COLO829 (cell line): ENCODE measurements around the gene DTYMK.
"Not testable (repeated sequence)": the region's sequence is repeated elsewhere in the genome, so short reads cannot be mapped to it uniquely, and the experiment has no call there.

Source experiments
- DNase-seq: peaks from one replicate; pipeline ENCODE4 v3.0.0; 2012; ENCODE audit warnings: low spot score

DTYMK gene, protein sequence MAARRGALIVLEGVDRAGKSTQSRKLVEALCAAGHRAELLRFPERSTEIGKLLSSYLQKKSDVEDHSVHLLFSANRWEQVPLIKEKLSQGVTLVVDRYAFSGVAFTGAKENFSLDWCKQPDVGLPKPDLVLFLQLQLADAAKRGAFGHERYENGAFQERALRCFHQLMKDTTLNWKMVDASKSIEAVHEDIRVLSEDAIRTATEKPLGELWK

DNA sequence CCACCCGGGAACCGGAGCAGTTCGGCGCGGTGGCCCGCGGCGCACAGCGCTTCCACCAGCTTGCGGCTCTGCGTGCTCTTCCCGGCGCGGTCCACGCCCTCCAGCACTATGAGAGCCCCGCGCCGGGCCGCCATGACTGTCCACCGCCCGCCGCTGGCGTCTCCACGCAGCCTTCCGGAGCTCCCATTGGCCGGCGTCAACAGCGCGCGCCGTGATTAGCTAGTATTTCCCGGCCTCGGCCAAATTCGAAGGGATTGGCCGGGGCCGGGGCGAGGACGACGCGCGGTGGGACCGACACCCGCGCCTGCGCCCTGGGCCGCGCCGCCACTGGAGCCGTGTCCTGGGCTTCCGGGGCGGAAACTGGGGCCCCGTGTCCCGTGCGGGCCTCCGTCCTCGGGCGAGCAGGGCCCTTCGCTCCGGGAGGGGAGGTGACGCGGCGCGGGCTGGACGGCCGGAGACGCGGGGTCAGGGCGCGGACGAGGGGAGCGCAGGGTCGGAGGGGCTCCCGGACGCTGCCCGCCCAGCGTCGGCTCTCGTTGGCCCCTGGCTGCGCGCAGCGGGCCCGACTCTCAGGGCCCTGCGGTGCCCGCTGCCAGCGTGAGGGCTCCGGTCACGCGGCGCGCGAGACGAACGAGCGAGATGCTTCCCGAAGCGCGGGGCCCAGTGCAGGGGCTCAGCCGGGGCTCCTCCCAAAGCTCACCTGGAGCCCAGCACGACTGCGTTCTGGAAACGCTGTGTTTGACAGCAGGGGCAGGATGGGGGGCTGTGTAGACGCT lies at the start of gene DTYMK:
TSS of gene DTYMK (minus strand) at position 166 of the 776 bp plus-strand sequence. CDS start at position 134, 32 bp downstream.
- peak; percentile 98 for DNase-seq

DNA sequence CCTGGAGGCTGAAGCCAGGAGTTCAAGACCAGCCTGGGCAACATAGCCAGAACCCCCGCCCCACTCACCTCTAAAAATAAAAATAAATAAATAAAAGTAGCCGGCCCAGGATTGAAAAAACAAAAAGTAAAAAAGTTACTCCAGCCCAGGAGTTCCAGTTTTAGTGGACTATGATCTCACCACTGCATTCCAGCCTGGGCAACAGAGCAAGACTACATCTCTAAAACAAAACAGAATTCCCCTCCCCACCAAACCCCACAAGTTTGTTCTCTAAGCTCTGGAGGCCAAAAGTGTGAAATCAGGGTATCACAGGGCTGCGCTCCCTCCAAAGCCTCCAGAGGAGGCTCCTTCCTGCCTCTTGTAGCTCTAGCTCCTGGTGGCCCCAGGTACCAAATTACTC lies 49.5 kb upstream of the DTYMK start:
- no peak for DNase-seq

- peak; percentile 79 for DNase-seq
Observed at GRCh38 chr2:241734467-241735208, 48.0 kb upstream of the DTYMK start, which contains the start of gene D2HGDH. Gene D2HGDH (plus strand): TSS chr2:241734630. CDS start chr2:241735225, 595 bp downstream.

GRCh38 chr2:241734208-241734466 lies 47.5 kb upstream of the DTYMK start:
- DNase-seq, result no peak

GRCh38 chr2:241733391-241734207 lies 47.0 kb upstream of the DTYMK start:
- DNase-seq, result no peak

DNA sequence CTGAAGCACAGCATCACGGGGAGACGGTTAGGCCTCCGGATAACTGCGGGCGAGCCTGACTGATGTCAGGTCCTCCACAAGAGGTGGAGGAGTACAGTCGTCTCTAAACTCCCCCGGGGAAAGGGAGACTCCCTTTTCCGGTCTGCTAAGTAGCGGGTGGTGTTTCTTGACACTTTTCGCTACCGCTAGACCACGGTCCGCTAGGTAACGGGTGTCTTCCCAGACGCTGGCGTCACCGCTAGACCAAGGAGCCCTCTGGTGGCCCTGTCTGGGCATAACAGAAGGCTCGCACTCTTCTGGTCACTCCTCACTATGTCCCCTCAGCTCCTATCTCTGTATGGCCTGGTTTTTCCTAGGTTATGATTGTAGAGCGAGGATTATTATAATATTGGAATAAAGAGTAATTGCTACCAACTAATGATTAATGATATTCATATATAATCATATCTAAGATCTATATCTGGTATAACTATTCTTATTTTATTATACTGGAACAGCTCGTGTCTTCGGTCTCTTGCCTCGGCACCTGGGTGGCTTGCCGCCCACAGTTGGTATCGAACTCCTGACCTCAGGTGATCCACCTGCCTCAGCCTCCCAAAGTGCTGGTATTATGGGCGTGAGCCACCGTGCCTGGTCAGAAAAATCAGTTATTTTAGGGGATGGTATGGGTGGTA lies 46.0 kb upstream of the DTYMK start:
- not testable (repeated sequence) for DNase-seq

DNA sequence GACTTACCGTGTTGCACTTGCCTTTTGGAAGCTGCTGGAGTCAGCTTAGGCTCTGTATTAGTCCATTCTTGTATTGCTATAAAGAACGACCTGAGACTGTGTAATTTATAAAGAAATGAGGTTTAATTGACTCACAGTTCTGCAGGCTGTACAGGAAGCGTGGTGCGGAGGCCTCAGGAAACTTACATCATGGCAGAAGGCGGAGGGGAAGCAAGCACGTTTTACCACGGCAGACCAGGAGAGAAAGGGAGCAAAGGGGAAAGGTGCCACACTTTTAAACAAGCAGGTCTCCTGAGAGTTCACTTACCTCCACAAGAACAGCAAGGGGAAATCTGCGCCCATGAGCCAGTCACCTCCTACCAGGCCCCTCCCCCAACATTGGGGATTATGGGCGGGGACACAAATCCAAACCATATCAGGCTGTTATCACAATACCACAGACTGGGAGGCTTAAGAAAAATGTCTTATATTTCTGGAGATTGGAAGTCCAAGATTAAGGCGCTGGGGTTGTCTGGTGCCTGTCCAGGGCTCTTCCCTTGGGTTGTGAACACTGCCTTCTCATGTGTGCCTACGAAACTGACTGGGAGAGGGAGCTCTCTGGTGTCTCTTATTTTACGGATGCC lies 44.2 kb upstream of the DTYMK start:
- no peak for DNase-seq

- DNase-seq, result no peak
Observed at GRCh38 chr2:241729868-241730267, 43.3 kb upstream of the DTYMK start.

GRCh38 chr2:241728627-241729026 lies 42.0 kb upstream of the DTYMK start:
- no peak for DNase-seq

GRCh38 chr2:241728000-241728399 lies 41.4 kb upstream of the DTYMK start:
- DNase-seq, result no peak

DNA sequence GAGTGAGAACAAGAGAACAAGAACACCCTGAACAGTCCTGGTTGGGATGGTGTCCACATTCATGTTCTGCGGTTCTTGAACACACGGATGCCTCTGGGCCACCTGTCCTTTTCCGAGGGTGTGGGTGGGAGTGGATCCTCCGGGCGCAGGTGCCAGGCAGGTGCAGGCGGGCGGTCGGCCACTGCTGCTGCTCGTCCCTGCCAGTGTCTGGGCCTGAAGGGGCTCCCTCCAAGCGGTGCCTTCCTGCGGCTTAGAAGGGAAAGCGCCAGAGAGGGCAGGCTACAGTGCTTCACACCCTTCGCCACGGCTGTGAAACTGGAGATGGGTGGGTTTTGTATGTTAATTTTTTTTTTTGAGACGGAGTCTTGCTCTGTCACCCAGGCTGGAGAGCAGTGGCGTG lies 39.8 kb upstream of the DTYMK start:
- DNase-seq, result no peak

GRCh38 chr2:241724975-241725870 lies 38.6 kb upstream of the DTYMK start:
- DNase-seq, result no peak

- DNase-seq, result no peak
Observed at GRCh38 chr2:241724259-241724974, 37.8 kb upstream of the DTYMK start.

- no peak for DNase-seq
Observed at GRCh38 chr2:241722896-241723454, 36.4 kb upstream of the DTYMK start.

DNA sequence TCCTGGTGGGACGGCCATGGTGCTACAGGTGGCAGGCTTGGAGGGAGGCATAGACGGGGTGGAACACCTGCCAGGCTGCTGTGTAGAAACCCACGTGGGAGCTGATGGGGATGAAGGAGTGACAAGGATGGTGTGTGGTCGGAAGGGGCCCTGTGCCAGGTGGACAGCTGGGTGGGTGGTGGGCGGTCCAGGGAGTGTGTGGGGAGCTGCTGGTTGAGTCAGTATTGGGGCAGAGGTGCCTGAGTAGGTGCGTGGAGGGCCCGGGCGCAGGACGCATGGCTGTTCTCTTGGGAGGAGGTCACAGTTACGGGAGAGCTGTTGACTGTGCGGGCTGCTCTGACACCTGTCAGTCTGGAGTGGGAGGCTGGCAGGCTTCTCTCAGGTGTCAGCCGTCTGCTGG lies 35.2 kb upstream of the DTYMK start:
- no peak for DNase-seq

GRCh38 chr2:241720560-241720959 lies 33.9 kb upstream of the DTYMK start:
- no peak for DNase-seq

GRCh38 chr2:241720099-241720498 lies 33.5 kb upstream of the DTYMK start:
- no peak for DNase-seq

DNA sequence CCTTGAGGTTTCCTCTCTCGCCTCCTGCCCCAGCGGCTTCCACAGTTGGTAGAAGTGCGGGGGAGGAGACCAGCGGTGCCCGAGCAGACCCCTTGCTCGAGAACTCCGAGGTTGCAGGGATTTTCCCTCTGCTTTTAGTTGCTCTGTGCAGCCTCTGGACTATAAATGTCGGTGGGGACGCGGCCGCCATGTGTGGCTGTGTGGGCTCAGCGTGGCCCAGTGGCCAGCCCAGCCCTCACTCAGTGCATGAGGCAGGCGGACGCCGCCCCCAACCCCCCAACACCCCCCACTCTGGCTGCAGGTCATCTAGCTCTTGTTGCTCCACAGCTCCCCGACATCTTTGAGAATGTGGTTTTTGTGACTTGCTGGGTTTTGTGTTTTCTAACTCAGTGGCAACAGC lies 32.5 kb upstream of the DTYMK start:
- no peak for DNase-seq

DNA sequence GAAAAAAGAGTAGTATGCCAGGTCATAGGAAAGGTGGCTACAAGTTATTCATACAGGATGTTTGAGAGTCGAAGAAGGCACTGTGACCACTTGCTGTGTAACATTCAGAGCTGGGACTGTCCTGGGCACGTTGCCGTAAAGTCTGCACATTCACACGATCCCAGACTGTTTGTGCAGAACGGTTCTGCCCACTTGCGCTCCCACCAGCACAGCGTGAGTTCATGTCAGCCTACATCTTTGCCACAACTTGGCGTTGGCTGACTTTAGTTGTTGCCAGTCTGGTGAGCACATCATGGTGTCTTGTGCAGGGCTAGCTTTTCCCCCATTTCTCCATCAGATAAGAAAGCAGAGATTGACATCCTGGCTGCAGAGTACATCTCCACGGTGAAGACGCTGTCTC lies 22.3 kb upstream of the DTYMK start:
- DNase-seq, result no peak
